Measurements from ENCODE around the gene ANG.
A peak's percentile ranks its signal among the peaks of the same experiment; 100 is the strongest.

The ANG gene

DNA sequence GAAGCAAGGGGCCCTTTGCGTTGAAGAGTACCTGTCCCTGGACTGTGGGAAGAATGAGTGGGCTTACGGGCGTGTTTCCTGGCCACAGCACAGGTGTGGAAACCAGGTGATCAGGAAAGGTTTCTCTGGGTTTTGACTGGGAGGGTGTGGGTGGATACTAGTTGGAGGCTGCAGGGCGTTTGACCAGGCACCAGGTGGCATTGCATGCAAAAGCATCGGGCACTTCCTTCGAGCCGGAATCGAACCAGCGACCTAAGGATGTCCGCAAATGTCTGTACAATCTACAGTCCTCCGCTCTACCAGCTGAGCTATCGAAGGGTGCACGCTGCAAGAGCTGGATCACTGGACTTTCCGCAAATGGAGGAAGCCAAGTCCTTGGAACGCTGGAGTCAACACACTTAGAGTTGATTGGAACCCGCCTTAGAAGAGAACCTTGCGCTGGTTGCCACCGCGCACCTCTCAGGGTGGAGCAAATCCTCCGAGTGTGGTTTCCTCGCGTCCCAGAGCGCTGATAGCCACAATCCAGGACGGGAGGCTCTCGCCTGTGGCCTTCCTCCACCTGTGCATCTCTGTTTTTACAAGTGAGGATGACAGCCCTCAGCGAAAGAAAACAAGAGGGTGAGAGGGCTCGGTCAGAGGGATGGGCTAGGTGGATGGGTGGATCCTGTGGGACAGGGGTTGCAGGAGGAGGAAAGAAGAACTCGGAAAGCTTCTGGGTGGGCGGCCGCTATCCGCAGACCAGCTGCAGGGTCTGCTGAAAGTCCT, 25.4 kb upstream of the ANG start (continued):
- TF ChIP-seq ZNF521 (tag by site-specific recombination; IDR thresholded peaks at IDR 0.05) (no peak), ZNF132 (tag by site-specific recombination; IDR thresholded peaks at IDR 0.05; ENCODE audit: borderline replicate concordance) (no peak), ZIC2 (tag by site-specific recombination; IDR thresholded peaks at IDR 0.05) (no peak), HIC1 (tag by site-specific recombination; IDR thresholded peaks at IDR 0.05) (no peak; the same call in none of the 2 replicates), ZNF155 (tag by site-specific recombination; IDR thresholded peaks at IDR 0.05) (no peak), PATZ1 (tag by site-specific recombination; IDR thresholded peaks at IDR 0.05) (peak; percentile 78), ZNF398 (tag by site-specific recombination; IDR thresholded peaks at IDR 0.05) (peak; percentile 94), ZNF324 (tag by site-specific recombination; IDR thresholded peaks at IDR 0.05) (peak; percentile 84), REPIN1 (tag by site-specific recombination; IDR thresholded peaks at IDR 0.05; ENCODE audit: low read depth) (peak; percentile 84; the same call in 1 of the 2 replicates), ZSCAN18 (tag by site-specific recombination; IDR thresholded peaks at IDR 0.05) (no peak), GFI1B (tag by site-specific recombination; IDR thresholded peaks at IDR 0.05) (no peak; the same call in 1 of the 2 replicates), ZNF660 (tag by site-specific recombination; IDR thresholded peaks at IDR 0.05) (peak; percentile 96), ZNF610 (tag by site-specific recombination; IDR thresholded peaks at IDR 0.05; ENCODE audit: borderline replicate concordance) (peak; percentile 75), TCF7L2 (IDR thresholded peaks at IDR 0.05; ENCODE audit: borderline replicate concordance, low read depth, low read length) (no peak), ZNF266 (tag by site-specific recombination; IDR thresholded peaks at IDR 0.05; ENCODE audit: low read depth) (no peak), SETDB1 (IDR thresholded peaks at IDR 0.05; ENCODE audit: insufficient read length, low read length) (no peak), ZNF704 (tag by site-specific recombination; IDR thresholded peaks at IDR 0.05) (no peak), ZNF658 (tag by site-specific recombination; IDR thresholded peaks at IDR 0.05) (no peak), MZF1 (tag by site-specific recombination; IDR thresholded peaks at IDR 0.05; ENCODE audit: borderline replicate concordance) (peak; percentile 20; the same call in 1 of the 2 replicates)
- TF ChIP-seq, protein P1, sequence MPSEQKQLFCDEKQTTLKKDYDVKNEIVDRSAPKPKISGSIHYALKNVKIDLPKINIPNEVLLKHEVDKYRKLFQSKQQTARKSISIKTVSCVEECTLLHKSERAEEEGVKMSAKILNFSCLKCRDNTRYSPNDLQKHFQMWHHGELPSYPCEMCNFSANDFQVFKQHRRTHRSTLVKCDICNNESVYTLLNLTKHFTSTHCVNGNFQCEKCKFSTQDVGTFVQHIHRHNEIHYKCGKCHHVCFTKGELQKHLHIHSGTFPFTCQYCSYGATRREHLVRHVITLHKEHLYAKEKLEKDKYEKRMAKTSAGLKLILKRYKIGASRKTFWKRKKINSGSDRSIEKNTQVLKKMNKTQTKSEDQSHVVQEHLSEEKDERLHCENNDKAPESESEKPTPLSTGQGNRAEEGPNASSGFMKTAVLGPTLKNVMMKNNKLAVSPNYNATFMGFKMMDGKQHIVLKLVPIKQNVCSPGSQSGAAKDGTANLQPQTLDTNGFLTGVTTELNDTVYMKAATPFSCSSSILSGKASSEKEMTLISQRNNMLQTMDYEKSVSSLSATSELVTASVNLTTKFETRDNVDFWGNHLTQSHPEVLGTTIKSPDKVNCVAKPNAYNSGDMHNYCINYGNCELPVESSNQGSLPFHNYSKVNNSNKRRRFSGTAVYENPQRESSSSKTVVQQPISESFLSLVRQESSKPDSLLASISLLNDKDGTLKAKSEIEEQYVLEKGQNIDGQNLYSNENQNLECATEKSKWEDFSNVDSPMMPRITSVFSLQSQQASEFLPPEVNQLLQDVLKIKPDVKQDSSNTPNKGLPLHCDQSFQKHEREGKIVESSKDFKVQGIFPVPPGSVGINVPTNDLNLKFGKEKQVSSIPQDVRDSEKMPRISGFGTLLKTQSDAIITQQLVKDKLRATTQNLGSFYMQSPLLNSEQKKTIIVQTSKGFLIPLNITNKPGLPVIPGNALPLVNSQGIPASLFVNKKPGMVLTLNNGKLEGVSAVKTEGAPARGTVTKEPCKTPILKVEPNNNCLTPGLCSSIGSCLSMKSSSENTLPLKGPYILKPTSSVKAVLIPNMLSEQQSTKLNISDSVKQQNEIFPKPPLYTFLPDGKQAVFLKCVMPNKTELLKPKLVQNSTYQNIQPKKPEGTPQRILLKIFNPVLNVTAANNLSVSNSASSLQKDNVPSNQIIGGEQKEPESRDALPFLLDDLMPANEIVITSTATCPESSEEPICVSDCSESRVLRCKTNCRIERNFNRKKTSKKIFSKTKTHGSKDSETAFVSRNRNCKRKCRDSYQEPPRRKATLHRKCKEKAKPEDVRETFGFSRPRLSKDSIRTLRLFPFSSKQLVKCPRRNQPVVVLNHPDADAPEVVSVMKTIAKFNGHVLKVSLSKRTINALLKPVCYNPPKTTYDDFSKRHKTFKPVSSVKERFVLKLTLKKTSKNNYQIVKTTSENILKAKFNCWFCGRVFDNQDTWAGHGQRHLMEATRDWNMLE (tag by site-specific recombination; conservative IDR thresholded peaks at IDR 0.05; ENCODE audit: low read depth): no peak
- TF ChIP-seq, protein P2, sequence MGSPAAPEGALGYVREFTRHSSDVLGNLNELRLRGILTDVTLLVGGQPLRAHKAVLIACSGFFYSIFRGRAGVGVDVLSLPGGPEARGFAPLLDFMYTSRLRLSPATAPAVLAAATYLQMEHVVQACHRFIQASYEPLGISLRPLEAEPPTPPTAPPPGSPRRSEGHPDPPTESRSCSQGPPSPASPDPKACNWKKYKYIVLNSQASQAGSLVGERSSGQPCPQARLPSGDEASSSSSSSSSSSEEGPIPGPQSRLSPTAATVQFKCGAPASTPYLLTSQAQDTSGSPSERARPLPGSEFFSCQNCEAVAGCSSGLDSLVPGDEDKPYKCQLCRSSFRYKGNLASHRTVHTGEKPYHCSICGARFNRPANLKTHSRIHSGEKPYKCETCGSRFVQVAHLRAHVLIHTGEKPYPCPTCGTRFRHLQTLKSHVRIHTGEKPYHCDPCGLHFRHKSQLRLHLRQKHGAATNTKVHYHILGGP (tag by site-specific recombination; IDR thresholded peaks at IDR 0.05): no peak
